ENCODE data around the gene AK4.
"Not testable (repeated sequence)": the region's sequence is repeated elsewhere in the genome, so short reads cannot be mapped to it uniquely, and the experiment has no call there.

AK4 gene

GRCh38 chr1:65150583-65151263, 2.7 kb downstream of the AK4 start:
- no peak for DNase-seq (ENCODE audit: low read depth, low spot score)

GRCh38 chr1:65151641-65152040, 3.6 kb downstream of the AK4 start:
- no peak for DNase-seq (ENCODE audit: low read depth, low spot score)

- DNase-seq (ENCODE audit: low read depth, low spot score) = no peak
Measured at GRCh38 chr1:65153635-65154034, 5.6 kb downstream of the AK4 start.

- DNase-seq (ENCODE audit: low read depth, low spot score) = no peak
Measured at GRCh38 chr1:65156910-65157545, 9.0 kb downstream of the AK4 start.

- no peak for DNase-seq (ENCODE audit: low read depth, low spot score)
Measured at GRCh38 chr1:65157546-65157941, 9.5 kb downstream of the AK4 start.

GRCh38 chr1:65159291-65159688, 11.3 kb downstream of the AK4 start:
- DNase-seq (ENCODE audit: low read depth, low spot score) = not testable (repeated sequence)

GRCh38 chr1:65159801-65160523, 12.0 kb downstream of the AK4 start:
- DNase-seq (ENCODE audit: low read depth, low spot score) = no peak

GRCh38 chr1:65163201-65163805, 15.3 kb downstream of the AK4 start:
- no peak for DNase-seq (ENCODE audit: low read depth, low spot score)

GRCh38 chr1:65164101-65164500, 16.1 kb downstream of the AK4 start:
- not testable (repeated sequence) for DNase-seq (ENCODE audit: low read depth, low spot score)

GRCh38 chr1:65164633-65165032, 16.6 kb downstream of the AK4 start:
- no peak for DNase-seq (ENCODE audit: low read depth, low spot score)

GRCh38 chr1:65165269-65165993, 17.4 kb downstream of the AK4 start:
- DNase-seq (ENCODE audit: low read depth, low spot score) = no peak

GRCh38 chr1:65166572-65167305, 18.7 kb downstream of the AK4 start:
- DNase-seq (ENCODE audit: low read depth, low spot score) = no peak

GRCh38 chr1:65167586-65168242, 19.7 kb downstream of the AK4 start:
- DNase-seq (ENCODE audit: low read depth, low spot score) = no peak

GRCh38 chr1:65168867-65169266, 20.9 kb downstream of the AK4 start:
- no peak for DNase-seq (ENCODE audit: low read depth, low spot score)

- DNase-seq (ENCODE audit: low read depth, low spot score) = no peak
Measured at GRCh38 chr1:65170511-65171142, 22.6 kb downstream of the AK4 start.

GRCh38 chr1:65172936-65173690, 25.1 kb downstream of the AK4 start:
- no peak for DNase-seq (ENCODE audit: low read depth, low spot score)

- no peak for DNase-seq (ENCODE audit: low read depth, low spot score)
Measured at GRCh38 chr1:65174585-65174984, 26.6 kb downstream of the AK4 start.

- DNase-seq (ENCODE audit: low read depth, low spot score) = no peak
Measured at GRCh38 chr1:65175171-65176055, 27.4 kb downstream of the AK4 start.

Measured in activated CD4-positive, CD25-positive, alpha-beta regulatory T cell treated with anti-CD3 and anti-CD28 coated beads, Interleukin-2, amount 50 U/mL, for 16 hours (primary cell).